HG03159 (cell line): ENCODE data around the gene FZR1.
"Not testable (repeated sequence)": the region's sequence is repeated elsewhere in the genome, so short reads cannot be mapped to it uniquely, and the experiment has no call there.

ENCODE experiments used
- ATAC-seq: cut with Tn5 transposase; IDR thresholded peaks from one replicate; pipeline ENCODE4 v1.9.1; 2021; ENCODE audit warnings: mild to moderate bottlenecking, moderate library complexity; ENCODE audit not compliant: unreplicated experiment

Gene FZR1

DNA sequence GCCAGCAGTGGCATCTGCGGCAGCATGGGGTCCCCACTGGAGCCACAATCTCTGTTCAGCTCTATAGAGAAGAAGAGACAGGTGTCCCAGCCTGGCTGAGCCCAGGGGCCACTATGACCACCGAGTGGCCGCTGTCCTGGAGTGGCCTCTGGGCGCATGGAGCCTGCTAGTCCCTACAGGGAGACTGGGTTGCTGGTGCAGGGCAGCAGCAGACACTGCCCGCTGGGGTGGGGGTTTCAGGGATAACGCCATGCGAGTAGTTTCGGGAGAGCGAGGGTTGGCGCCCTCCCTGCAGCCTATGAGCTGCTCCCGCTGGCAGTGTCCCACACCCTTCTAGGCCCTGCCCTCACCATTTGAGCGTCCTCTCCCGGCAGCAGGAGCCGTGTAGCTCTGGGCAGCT, 22.0 kb downstream of the FZR1 start:
- no peak for ATAC-seq

- ATAC-seq = no peak
These were observed 22.6 kb downstream of the FZR1 start for GRCh38 chr19:3528539-3529211.

DNA sequence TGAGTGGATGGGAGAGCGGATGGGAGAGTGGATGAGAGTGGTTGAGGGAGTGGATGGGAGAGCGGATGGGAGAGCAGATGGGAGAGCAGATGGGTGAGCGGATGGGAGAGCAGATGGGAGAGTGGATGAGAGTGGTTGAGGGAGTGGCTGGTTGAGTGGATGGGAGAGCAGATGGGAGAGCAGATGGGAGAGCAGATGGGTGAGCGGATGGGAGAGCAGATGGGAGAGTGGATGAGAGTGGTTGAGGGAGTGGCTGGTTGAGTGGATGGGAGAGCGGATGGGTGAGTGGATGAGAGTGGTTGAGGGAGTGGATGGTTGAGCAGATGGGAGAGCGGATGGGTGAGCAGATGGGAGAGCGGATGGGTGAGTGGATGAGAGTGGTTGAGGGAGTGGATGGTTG, 23.2 kb downstream of the FZR1 start:
- ATAC-seq = not testable (repeated sequence)

GRCh38 chr19:3530389-3530788, 24.3 kb downstream of the FZR1 start:
- no peak for ATAC-seq

- no peak for ATAC-seq
These were observed 25.6 kb downstream of the FZR1 start for GRCh38 chr19:3531716-3532115.

DNA sequence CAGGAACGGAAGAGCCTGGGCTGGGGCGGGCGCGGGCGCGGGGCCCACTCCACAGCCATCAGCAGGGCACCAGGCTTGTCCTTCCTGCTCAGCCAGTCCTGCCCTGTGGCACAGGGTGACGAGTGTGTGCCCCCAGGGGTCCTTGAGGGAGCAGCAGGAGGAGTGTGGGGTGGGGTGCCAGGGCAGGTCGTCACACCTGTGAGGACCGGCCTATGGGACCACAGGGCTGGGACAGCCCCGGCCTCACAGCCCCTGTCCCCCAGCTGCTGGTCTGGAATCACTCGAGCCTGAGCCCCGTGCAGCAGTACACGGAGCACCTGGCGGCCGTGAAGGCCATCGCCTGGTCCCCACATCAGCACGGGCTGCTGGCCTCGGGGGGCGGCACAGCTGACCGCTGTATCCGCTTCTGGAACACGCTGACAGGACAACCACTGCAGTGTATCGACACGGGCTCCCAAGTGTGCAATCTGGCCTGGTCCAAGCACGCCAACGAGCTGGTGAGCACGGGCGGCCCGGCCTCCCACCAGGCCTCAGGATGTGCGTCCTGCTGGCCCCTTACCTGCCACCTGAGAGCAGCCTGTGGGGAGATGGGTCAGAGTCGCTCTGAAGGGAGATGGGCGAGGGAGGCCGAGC, 26.2 kb downstream of the FZR1 start:
- ATAC-seq = no peak

DNA sequence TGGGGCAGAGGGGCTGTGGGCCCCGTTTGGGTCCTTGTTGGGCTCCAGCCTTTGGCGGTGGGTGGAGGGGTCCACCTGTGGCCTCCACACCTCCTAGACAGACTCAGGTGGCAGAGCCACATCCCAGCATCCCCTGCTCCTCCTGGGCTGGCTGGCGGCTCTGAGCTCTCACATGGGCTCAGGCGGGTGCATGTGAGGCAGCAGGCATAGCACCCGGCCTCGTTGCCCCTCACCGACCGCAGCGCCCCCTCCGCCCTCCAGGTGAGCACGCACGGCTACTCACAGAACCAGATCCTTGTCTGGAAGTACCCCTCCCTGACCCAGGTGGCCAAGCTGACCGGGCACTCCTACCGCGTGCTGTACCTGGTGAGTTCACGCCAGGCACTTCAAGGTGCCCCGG, 26.9 kb downstream of the FZR1 start:
- ATAC-seq = no peak

GRCh38 chr19:3533563-3534216, 27.6 kb downstream of the FZR1 start:
- ATAC-seq = no peak

DNA sequence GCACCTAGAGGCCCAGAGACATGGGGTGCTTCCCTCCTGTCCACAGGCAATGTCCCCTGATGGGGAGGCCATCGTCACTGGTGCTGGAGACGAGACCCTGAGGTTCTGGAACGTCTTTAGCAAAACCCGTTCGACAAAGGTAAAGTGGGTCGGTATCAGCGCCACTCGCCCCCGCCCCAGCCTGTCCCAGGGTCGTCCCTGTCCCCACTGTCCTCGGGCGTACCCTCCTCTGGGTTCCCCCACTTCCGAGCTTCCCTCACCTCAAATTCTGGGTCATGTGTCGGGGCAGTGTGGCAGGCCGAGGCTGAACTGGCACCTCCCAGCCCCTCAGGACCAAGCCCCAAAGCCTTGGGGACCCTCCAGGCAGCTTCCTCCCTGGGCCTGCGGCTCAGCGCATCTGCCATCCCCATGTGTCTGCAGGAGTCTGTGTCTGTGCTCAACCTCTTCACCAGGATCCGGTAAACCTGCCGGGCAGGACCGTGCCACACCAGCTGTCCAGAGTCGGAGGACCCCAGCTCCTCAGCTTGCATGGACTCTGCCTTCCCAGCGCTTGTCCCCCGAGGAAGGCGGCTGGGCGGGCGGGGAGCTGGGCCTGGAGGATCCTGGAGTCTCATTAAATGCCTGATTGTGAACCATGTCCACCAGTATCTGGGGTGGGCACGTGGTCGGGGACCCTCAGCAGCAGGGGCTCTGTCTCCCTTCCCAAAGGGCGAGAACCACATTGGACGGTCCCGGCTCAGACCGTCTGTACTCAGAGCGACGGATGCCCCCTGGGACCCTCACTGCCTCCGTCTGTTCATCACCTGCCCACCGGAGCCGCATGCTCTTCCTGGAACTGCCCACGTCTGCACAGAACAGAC, 28.5 kb downstream of the FZR1 start:
- ATAC-seq = no peak

GRCh38 chr19:3535235-3535535, 29.1 kb downstream of the FZR1 start:
- ATAC-seq = no peak

DNA sequence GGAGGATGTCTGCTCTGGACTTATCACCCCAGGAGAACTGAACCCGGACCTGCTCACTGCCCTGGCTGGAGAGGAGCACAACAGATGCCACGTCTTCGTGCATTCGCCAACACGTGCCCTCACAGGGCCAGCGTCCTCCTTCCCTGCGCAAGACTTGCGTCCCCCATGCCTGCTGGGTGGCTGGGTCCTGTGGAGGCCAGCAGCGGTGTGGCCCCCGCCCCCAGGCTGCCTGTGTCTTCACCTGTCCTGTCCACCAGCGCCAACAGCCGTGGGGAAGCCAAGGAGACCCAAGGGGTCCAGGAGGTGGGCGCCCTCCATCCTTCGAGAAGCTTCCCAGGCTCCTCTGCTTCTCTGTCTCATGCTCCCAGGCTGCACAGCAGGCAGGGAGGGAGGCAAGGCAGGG, 29.5 kb downstream of the FZR1 start:
- no peak for ATAC-seq

DNA sequence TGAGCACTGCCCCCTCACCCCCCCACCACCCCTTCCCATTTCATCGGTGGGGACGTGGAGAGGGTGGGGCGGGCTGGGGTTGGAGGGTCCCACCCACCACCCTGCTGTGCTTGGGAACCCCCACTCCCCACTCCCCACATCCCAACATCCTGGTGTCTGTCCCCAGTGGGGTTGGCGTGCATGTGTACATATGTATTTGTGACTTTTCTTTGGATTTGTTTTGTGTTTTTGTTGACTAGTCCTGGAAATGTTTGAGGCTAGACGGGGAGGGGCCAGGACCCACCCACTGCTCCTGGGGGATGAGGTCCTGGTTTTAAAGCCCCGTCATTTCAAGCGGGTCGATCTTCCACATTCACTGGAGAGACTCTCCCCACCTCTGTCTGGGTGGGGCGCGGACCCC, 29.9 kb downstream of the FZR1 start:
- ATAC-seq = no peak

DNA sequence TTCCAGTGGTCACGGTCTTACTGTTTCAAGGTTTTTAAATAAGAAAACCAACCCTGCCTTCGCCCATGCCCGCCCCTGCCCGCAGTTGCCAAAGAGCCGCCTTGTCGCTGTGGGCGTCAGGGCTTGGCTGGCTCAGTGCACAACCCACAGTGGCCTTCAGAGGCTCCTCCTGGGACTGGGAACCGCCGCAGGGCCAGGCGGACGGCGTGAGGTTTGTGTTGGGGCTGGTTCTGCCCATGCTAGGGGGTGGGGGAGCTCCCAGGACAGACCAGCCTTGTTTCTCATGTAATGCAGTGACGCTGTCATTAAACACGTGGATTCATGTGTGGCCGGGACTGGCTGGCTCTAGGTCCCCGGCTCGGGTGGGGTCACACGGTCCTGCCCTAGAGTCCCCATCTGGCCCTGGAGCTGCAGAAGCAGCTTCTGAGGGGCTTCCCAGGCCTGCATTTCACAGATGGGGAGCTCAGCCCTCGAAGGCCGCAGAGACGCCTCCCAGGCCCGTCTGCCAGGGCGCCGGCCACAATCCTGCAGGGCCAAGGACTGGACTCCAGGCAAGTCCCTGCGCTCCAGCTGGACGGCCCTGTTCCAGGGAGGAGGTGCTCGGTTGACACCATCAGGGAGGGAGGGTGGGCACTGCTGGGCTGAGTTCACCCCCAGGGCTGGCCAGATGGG, 30.5 kb downstream of the FZR1 start:
- no peak for ATAC-seq

DNA sequence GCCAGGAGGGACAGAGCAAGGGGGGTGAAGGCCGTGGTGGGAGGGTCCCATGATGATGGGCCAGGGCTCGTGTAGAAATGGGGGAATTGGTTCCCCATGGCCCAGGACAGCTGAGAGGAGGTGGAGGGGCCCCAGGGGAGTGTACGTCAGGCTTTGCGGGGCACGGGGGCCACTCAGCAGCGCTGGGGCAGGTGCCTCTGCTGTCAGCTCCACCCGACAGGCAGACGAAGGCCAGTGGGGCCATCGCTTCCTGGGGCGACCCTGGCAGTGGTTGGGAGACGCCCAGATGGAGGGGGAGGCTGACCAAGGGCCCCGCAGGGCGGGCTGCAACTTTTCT, 31.0 kb downstream of the FZR1 start:
- no peak for ATAC-seq

DNA sequence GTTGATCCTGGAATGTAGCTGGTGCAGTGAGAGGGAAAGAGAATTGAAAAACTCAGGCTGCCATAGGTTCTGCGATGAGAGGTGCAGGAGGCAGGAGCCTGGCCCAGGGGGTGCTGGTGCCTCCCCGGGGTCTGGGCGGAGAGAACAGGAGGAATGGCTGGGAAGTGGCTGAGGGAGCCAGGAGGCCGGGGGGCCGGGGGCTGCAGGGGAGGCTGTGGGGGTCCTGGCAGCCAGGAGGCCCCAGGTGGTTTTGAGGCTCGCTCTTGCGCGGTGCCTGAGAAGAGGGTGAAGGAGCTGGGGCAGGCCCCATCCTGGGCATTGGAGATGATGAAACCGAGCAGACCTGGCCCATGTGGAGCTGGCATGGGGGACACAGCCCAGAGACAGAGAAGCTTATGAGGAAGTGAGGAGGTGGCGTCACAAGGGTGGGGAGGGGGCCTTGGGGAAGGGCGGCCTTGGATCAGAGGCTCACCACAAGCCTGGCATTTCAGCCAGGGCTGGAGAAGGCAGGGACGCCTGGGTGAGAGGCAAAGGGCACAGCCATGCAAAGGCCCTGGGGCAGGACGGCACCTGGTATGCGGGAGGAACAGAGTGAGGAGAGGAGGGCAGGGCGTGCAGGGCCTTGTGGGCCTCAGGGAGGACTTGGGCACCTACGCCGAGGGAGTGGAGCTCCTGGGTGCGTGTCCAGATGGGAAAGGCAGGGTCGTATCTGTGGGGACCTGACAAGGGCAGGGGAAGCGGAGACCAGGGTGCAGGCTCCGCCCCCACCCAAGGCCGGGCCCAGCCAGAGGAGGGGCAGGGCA, 31.5 kb downstream of the FZR1 start:
- ATAC-seq = no peak

- no peak for ATAC-seq
These were observed 32.3 kb downstream of the FZR1 start for GRCh38 chr19:3538258-3538929.

DNA sequence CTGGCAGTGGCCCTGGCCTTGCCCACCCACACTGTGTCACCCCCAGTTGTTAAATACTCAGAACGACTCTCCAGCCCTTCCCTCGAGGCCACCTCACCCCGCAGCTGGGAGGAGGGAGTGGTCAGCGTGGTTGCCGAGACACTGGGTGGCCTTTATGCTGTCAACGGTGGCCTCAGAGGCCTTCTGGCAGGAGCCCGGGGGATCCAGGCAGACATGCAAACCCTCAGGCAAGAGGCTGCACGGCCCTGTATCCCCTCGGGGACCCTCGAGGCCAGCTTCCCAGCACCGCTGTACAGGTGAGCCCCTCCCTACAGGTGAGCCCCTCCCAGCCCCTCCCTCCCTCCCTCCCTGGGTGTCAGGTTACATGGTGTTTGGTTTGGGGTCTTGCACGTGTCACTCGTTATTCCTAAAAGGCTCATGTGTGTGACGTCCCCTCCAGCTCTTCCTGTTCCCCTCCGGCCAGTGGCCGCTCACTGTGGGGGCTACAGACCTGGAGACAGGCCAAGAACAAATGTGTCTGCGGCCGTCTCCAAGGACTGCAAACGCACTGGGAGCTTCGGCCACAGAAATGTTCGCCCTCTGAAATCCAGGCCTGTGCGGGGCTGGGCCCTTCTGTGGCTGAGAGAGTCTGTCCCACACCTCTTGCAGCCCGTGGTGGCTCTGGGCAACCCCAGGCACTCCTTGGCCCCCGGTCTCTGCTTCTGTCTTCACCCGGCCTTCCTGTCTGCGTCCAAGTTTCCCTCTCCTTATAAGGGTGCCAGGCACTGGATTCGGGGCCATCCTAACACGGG, 33.0 kb downstream of the FZR1 start, which contains the start of gene TEKTIP1:
Gene TEKTIP1, plus strand, starts transcription at position 210 of the 791 bp plus-strand sequence. Its CDS starts 4 bp downstream, at position 214.
- ATAC-seq = no peak

- ATAC-seq = no peak
These were observed 33.6 kb downstream of the FZR1 start for GRCh38 chr19:3539756-3540118.
